ENCODE results near the gene C1orf159.

The C1orf159 gene

GRCh38 chr1:1046243-1046642 is 69.6 kb downstream of the C1orf159 start:
- H2AFZ ChIP-seq: no peak overlapping the region
- H3K9me3 ChIP-seq (ENCODE audit: control insufficient read depth, low read length): no peaks in the 10 kb centered on the region
- H3K9ac ChIP-seq: no peak overlapping the region
- H3K27me3 ChIP-seq (ENCODE audit: control insufficient read depth, insufficient read depth, low read length): no peaks in the 10 kb centered on the region
- TF ChIP-seq, protein P1, sequence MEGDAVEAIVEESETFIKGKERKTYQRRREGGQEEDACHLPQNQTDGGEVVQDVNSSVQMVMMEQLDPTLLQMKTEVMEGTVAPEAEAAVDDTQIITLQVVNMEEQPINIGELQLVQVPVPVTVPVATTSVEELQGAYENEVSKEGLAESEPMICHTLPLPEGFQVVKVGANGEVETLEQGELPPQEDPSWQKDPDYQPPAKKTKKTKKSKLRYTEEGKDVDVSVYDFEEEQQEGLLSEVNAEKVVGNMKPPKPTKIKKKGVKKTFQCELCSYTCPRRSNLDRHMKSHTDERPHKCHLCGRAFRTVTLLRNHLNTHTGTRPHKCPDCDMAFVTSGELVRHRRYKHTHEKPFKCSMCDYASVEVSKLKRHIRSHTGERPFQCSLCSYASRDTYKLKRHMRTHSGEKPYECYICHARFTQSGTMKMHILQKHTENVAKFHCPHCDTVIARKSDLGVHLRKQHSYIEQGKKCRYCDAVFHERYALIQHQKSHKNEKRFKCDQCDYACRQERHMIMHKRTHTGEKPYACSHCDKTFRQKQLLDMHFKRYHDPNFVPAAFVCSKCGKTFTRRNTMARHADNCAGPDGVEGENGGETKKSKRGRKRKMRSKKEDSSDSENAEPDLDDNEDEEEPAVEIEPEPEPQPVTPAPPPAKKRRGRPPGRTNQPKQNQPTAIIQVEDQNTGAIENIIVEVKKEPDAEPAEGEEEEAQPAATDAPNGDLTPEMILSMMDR (IDR thresholded peaks at IDR 0.05): no peak
- no peak overlapping the region for H3K4me2 ChIP-seq (ENCODE audit: low read length)
- no peaks in the 10 kb centered on the region for H3K36me3 ChIP-seq (ENCODE audit: control insufficient read depth, insufficient read depth, low read length)
- no peaks in the 10 kb centered on the region for H3K79me2 ChIP-seq
- H3K4me3 ChIP-seq (ENCODE audit: low read depth, low read length): no peak overlapping the region
- no peaks in the 10 kb centered on the region for H3K4me1 ChIP-seq
- no peak overlapping the region for H3K27ac ChIP-seq

- TF ChIP-seq, protein P1 (IDR thresholded peaks at IDR 0.05): no peak
- Histone ChIP-seq H3K4me2 (ENCODE audit: low read length) (no peak overlapping the region), H3K27ac (no peak overlapping the region), H3K79me2 (no peaks in the 10 kb centered on the region), H3K9ac (no peak overlapping the region), H2AFZ (no peak overlapping the region), H3K4me3 (ENCODE audit: low read depth, low read length) (no peak overlapping the region), H3K9me3 (ENCODE audit: control insufficient read depth, low read length) (no peaks in the 10 kb centered on the region), H3K36me3 (ENCODE audit: control insufficient read depth, insufficient read depth, low read length) (no peaks in the 10 kb centered on the region), H3K27me3 (ENCODE audit: control insufficient read depth, insufficient read depth, low read length) (no peaks in the 10 kb centered on the region), H3K4me1 (peaks cover under 1% of the 10 kb centered on the region)
Observed at GRCh38 chr1:1045129-1045528, 70.8 kb downstream of the C1orf159 start.

- TF ChIP-seq, protein P1 (IDR thresholded peaks at IDR 0.05): no peak
- Histone ChIP-seq H3K9me3 (ENCODE audit: control insufficient read depth, low read length) (no peaks in the 10 kb centered on the region), H3K27me3 (ENCODE audit: control insufficient read depth, insufficient read depth, low read length) (no peaks in the 10 kb centered on the region), H2AFZ (no peak overlapping the region), H3K9ac (no peak overlapping the region), H3K4me3 (ENCODE audit: low read depth, low read length) (no peak overlapping the region), H3K36me3 (ENCODE audit: control insufficient read depth, insufficient read depth, low read length) (no peaks in the 10 kb centered on the region), H3K27ac (no peak overlapping the region), H3K4me2 (ENCODE audit: low read length) (no peak overlapping the region), H3K79me2 (no peaks in the 10 kb centered on the region), H3K4me1 (peaks cover 3% of the 10 kb centered on the region)
Observed at GRCh38 chr1:1044455-1045078, 71.3 kb downstream of the C1orf159 start.

GRCh38 chr1:1043921-1044320 is 72.0 kb downstream of the C1orf159 start:
- no peaks in the 10 kb centered on the region for H3K79me2 ChIP-seq
- TF ChIP-seq, protein P1 (IDR thresholded peaks at IDR 0.05): no peak
- no peak overlapping the region for H3K4me3 ChIP-seq (ENCODE audit: low read depth, low read length)
- peaks cover 3% of the 10 kb centered on the region for H3K4me1 ChIP-seq
- H3K27me3 ChIP-seq (ENCODE audit: control insufficient read depth, insufficient read depth, low read length): no peaks in the 10 kb centered on the region
- H3K4me2 ChIP-seq (ENCODE audit: low read length): no peak overlapping the region
- no peak overlapping the region for H3K9ac ChIP-seq
- no peaks in the 10 kb centered on the region for H3K36me3 ChIP-seq (ENCODE audit: control insufficient read depth, insufficient read depth, low read length)
- H3K9me3 ChIP-seq (ENCODE audit: control insufficient read depth, low read length): no peaks in the 10 kb centered on the region
- H2AFZ ChIP-seq: no peak overlapping the region
- no peak overlapping the region for H3K27ac ChIP-seq

GRCh38 chr1:1043411-1043810 is 72.5 kb downstream of the C1orf159 start:
- Histone ChIP-seq H3K27ac (no peak overlapping the region), H2AFZ (no peak overlapping the region), H3K9ac (no peak overlapping the region), H3K79me2 (no peaks in the 10 kb centered on the region), H3K36me3 (ENCODE audit: control insufficient read depth, insufficient read depth, low read length) (no peaks in the 10 kb centered on the region), H3K4me3 (ENCODE audit: low read depth, low read length) (no peak overlapping the region), H3K27me3 (ENCODE audit: control insufficient read depth, insufficient read depth, low read length) (no peaks in the 10 kb centered on the region), H3K4me1 (peaks cover 3% of the 10 kb centered on the region), H3K4me2 (ENCODE audit: low read length) (no peak overlapping the region), H3K9me3 (ENCODE audit: control insufficient read depth, low read length) (no peaks in the 10 kb centered on the region)
- TF ChIP-seq, protein P1 (IDR thresholded peaks at IDR 0.05): no peak

Data from parathyroid adenoma (tissue), 2 donors.